ENCODE data around the gene TTC33.
"Not testable (repeated sequence)": the region's sequence is repeated elsewhere in the genome, so short reads cannot be mapped to it uniquely, and the experiment has no call there.

TTC33 gene

GRCh38 chr5:40651201-40651600 lies 104.6 kb downstream of the TTC33 start:
- Mint-ChIP-seq H3K27me3 (no peaks in the 10 kb centered on the region), H3K27ac (no peak overlapping the region), H3K4me1 (ENCODE audit: low read depth) (peaks cover 67% of the 10 kb centered on the region), H3K9me3 (no peaks in the 10 kb centered on the region), H3K4me3 (no peak overlapping the region), H3K36me3 (ENCODE audit: low read depth) (no peaks in the 10 kb centered on the region)
- no peak for DNase-seq

- H3K27ac Mint-ChIP-seq, result peak overlapping the region; percentile 3
- no peak for DNase-seq
- H3K9me3 Mint-ChIP-seq, result no peaks in the 10 kb centered on the region
- no peaks in the 10 kb centered on the region for H3K36me3 Mint-ChIP-seq (ENCODE audit: low read depth)
- H3K4me1 Mint-ChIP-seq (ENCODE audit: low read depth), result peaks cover 52% of the 10 kb centered on the region
- H3K27me3 Mint-ChIP-seq, result no peaks in the 10 kb centered on the region
- H3K4me3 Mint-ChIP-seq, result no peak overlapping the region
These were observed 106.2 kb downstream of the TTC33 start for GRCh38 chr5:40649463-40650030.

- Mint-ChIP-seq H3K4me3 (no peak overlapping the region), H3K4me1 (ENCODE audit: low read depth) (peaks cover 38% of the 10 kb centered on the region), H3K9me3 (peaks cover 4% of the 10 kb centered on the region), H3K36me3 (ENCODE audit: low read depth) (no peaks in the 10 kb centered on the region), H3K27me3 (no peaks in the 10 kb centered on the region), H3K27ac (no peak overlapping the region)
- no peak for DNase-seq
These were observed 107.6 kb downstream of the TTC33 start for GRCh38 chr5:40648150-40648549.

- Mint-ChIP-seq H3K4me1 (ENCODE audit: low read depth) (peaks cover 29% of the 10 kb centered on the region), H3K36me3 (ENCODE audit: low read depth) (no peaks in the 10 kb centered on the region), H3K27me3 (no peaks in the 10 kb centered on the region), H3K4me3 (no peak overlapping the region), H3K9me3 (peaks cover 7% of the 10 kb centered on the region), H3K27ac (no peak overlapping the region)
- DNase-seq, result no peak
These were observed 109.5 kb downstream of the TTC33 start for GRCh38 chr5:40646266-40646665.

- H3K36me3 Mint-ChIP-seq (ENCODE audit: low read depth); H3K27ac Mint-ChIP-seq; H3K4me3 Mint-ChIP-seq; DNase-seq; H3K27me3 Mint-ChIP-seq: not testable (repeated sequence)
- Mint-ChIP-seq H3K9me3 (peaks cover 44% of the 10 kb centered on the region), H3K4me1 (ENCODE audit: low read depth) (peaks cover 11% of the 10 kb centered on the region)
These were observed 116.2 kb downstream of the TTC33 start for GRCh38 chr5:40639531-40639930.

- Mint-ChIP-seq H3K4me3 (no peak overlapping the region), H3K4me1 (ENCODE audit: low read depth) (peaks cover 7% of the 10 kb centered on the region), H3K36me3 (ENCODE audit: low read depth) (peaks cover 3% of the 10 kb centered on the region), H3K9me3 (peaks cover 35% of the 10 kb centered on the region), H3K27ac (no peak overlapping the region), H3K27me3 (no peaks in the 10 kb centered on the region)
- DNase-seq, result no peak
These were observed 121.2 kb downstream of the TTC33 start for GRCh38 chr5:40634593-40634992.

GRCh38 chr5:40634154-40634553 lies 121.6 kb downstream of the TTC33 start:
- Mint-ChIP-seq H3K4me1 (ENCODE audit: low read depth) (peaks cover 7% of the 10 kb centered on the region), H3K9me3 (peaks cover 32% of the 10 kb centered on the region), H3K4me3 (no peak overlapping the region), H3K36me3 (ENCODE audit: low read depth) (peaks cover 3% of the 10 kb centered on the region), H3K27me3 (no peaks in the 10 kb centered on the region), H3K27ac (no peak overlapping the region)
- no peak for DNase-seq

- H3K27me3 Mint-ChIP-seq, result no peaks in the 10 kb centered on the region
- peaks cover 3% of the 10 kb centered on the region for H3K36me3 Mint-ChIP-seq (ENCODE audit: low read depth)
- DNase-seq, result no peak
- H3K4me3 Mint-ChIP-seq, result no peak overlapping the region
- H3K27ac Mint-ChIP-seq, result no peak overlapping the region
- peaks cover 6% of the 10 kb centered on the region for H3K9me3 Mint-ChIP-seq
- H3K4me1 Mint-ChIP-seq (ENCODE audit: low read depth), result peaks cover 27% of the 10 kb centered on the region
These were observed 124.5 kb downstream of the TTC33 start for GRCh38 chr5:40631236-40631635.

- H3K4me1 Mint-ChIP-seq (ENCODE audit: low read depth), result peaks cover 31% of the 10 kb centered on the region
- no peaks in the 10 kb centered on the region for H3K27me3 Mint-ChIP-seq
- H3K36me3 Mint-ChIP-seq (ENCODE audit: low read depth), result no peaks in the 10 kb centered on the region
- no peak overlapping the region for H3K27ac Mint-ChIP-seq
- H3K9me3 Mint-ChIP-seq, result no peaks in the 10 kb centered on the region
- no peak for DNase-seq
- H3K4me3 Mint-ChIP-seq, result no peak overlapping the region
These were observed 125.6 kb downstream of the TTC33 start for GRCh38 chr5:40630126-40630525.

- H3K4me3 Mint-ChIP-seq, result no peak overlapping the region
- no peak overlapping the region for H3K27ac Mint-ChIP-seq
- no peaks in the 10 kb centered on the region for H3K9me3 Mint-ChIP-seq
- H3K4me1 Mint-ChIP-seq (ENCODE audit: low read depth), result peaks cover 43% of the 10 kb centered on the region
- DNase-seq, result no peak
- H3K27me3 Mint-ChIP-seq, result no peaks in the 10 kb centered on the region
- no peaks in the 10 kb centered on the region for H3K36me3 Mint-ChIP-seq (ENCODE audit: low read depth)
These were observed 127.4 kb downstream of the TTC33 start for GRCh38 chr5:40628407-40628806.

GRCh38 chr5:40627706-40628105 lies 128.1 kb downstream of the TTC33 start:
- H3K27me3 Mint-ChIP-seq, result no peaks in the 10 kb centered on the region
- no peak overlapping the region for H3K27ac Mint-ChIP-seq
- DNase-seq, result no peak
- H3K36me3 Mint-ChIP-seq (ENCODE audit: low read depth), result no peaks in the 10 kb centered on the region
- no peak overlapping the region for H3K4me3 Mint-ChIP-seq
- no peaks in the 10 kb centered on the region for H3K9me3 Mint-ChIP-seq
- peaks cover 50% of the 10 kb centered on the region for H3K4me1 Mint-ChIP-seq (ENCODE audit: low read depth)

- Mint-ChIP-seq H3K4me3 (no peak overlapping the region), H3K9me3 (no peaks in the 10 kb centered on the region), H3K27ac (no peak overlapping the region), H3K4me1 (ENCODE audit: low read depth) (peaks cover 59% of the 10 kb centered on the region), H3K36me3 (ENCODE audit: low read depth) (no peaks in the 10 kb centered on the region), H3K27me3 (no peaks in the 10 kb centered on the region)
- DNase-seq, result no peak
These were observed 129.0 kb downstream of the TTC33 start for GRCh38 chr5:40626801-40627200.

- H3K4me1 Mint-ChIP-seq (ENCODE audit: low read depth), result peaks cover 56% of the 10 kb centered on the region
- no peak overlapping the region for H3K4me3 Mint-ChIP-seq
These were observed 132.0 kb downstream of the TTC33 start for GRCh38 chr5:40623480-40624420.

GRCh38 chr5:40622463-40623252 lies 133.1 kb downstream of the TTC33 start:
- Mint-ChIP-seq H3K4me1 (ENCODE audit: low read depth) (peaks cover 49% of the 10 kb centered on the region), H3K27ac (no peak overlapping the region), H3K4me3 (no peak overlapping the region), H3K9me3 (no peaks in the 10 kb centered on the region), H3K36me3 (ENCODE audit: low read depth) (no peaks in the 10 kb centered on the region), H3K27me3 (no peaks in the 10 kb centered on the region)
- no peak for DNase-seq

More at GRCh38 chr5:40623480-40624420, 132.0 kb downstream of the TTC33 start:
- Mint-ChIP-seq H3K36me3 (ENCODE audit: low read depth) (no peaks in the 10 kb centered on the region), H3K27me3 (no peaks in the 10 kb centered on the region), H3K27ac (no peak overlapping the region), H3K9me3 (no peaks in the 10 kb centered on the region)
- DNase-seq, result no peak
